ENCODE measurements around the gene HMOX1. TPM values are rescaled to one million over a fixed set of nuclear protein-coding genes. Genes with fewer than 3 reads are reported as not detected.

HMOX1 gene
- total and polyA plus RNA-seq, 12 donors: 15.4 to 578 (median 39.3) TPM

GRCh38 chr22:35354068-35354467 lies 26.8 kb upstream of the HMOX1 start:
- Histone ChIP-seq H3K36me3 (replicated peaks in 1 of 2) (no peaks in the 10 kb centered on the region), H3K27me3 (no peaks in the 10 kb centered on the region), H3K9me3 (replicated peaks in 1 of 3) (no peaks in the 10 kb centered on the region), H3K4me1 (replicated peaks in 1 of 2) (peaks cover 14 to 19% of the 10 kb centered on the region in 2 donors), H3K4me3 (no peak overlapping the region), H3K27ac (no peak overlapping the region)
- intact Hi-C loops (cut with DNase I): loop anchor here in 1 of 2 donors (5.0 kb wide), 2 partner anchors 228 to 268 kb away; no protein-coding TSS in a partner anchor
- DNase-seq: peak in 1 of 7 donors; percentile 48
- 76 to 79% (median 79%) methylated on average over 2 to 4 of the region's 4 CpGs for WGBS, 4 donors
- TF ChIP-seq CTCF (IDR thresholded peaks at IDR 0.05): no peak
- no peak for TF ChIP-seq POLR2A (IDR thresholded peaks at IDR 0.05)

- 66 to 85% (median 72%) methylated on average over 6 of the region's 6 CpGs for WGBS, 4 donors
- intact Hi-C loops (cut with DNase I): no loop called here
- DNase-seq: no peak
- no peak for TF ChIP-seq POLR2A (IDR thresholded peaks at IDR 0.05)
- no peaks in the 10 kb centered on the region for H3K27me3 ChIP-seq
- H3K27ac ChIP-seq: no peak overlapping the region
- no peak overlapping the region for H3K4me3 ChIP-seq
- H3K4me1 ChIP-seq (replicated peaks in 1 of 2): no peaks in the 10 kb centered on the region
- no peaks in the 10 kb centered on the region for H3K9me3 ChIP-seq (replicated peaks in 1 of 3)
- no peaks in the 10 kb centered on the region for H3K36me3 ChIP-seq (replicated peaks in 1 of 2)
Measured at GRCh38 chr22:35357883-35358621, 22.8 kb upstream of the HMOX1 start.

GRCh38 chr22:35359380-35360065 lies 21.4 kb upstream of the HMOX1 start:
- H3K27ac ChIP-seq: no peak overlapping the region
- 88 to 93% (median 92%) methylated on average over 9 of the region's 9 CpGs for WGBS, 4 donors
- no peak overlapping the region for H3K4me3 ChIP-seq
- no peak for TF ChIP-seq POLR2A (IDR thresholded peaks at IDR 0.05)
- no peak for TF ChIP-seq CTCF (IDR thresholded peaks at IDR 0.05)
- no peaks in the 10 kb centered on the region for H3K4me1 ChIP-seq (replicated peaks in 1 of 2)
- no peaks in the 10 kb centered on the region for H3K9me3 ChIP-seq (replicated peaks in 1 of 3)
- intact Hi-C loops (cut with DNase I): no loop called here
- H3K36me3 ChIP-seq (replicated peaks in 1 of 2): no peaks in the 10 kb centered on the region
- no peaks in the 10 kb centered on the region for H3K27me3 ChIP-seq
- DNase-seq: no peak

GRCh38 chr22:35361001-35361558 lies 19.8 kb upstream of the HMOX1 start:
- TF ChIP-seq CTCF (IDR thresholded peaks at IDR 0.05) (no peak), POLR2A (IDR thresholded peaks at IDR 0.05) (no peak)
- Histone ChIP-seq H3K27ac (no peak overlapping the region), H3K4me1 (replicated peaks in 1 of 2) (no peaks in the 10 kb centered on the region), H3K27me3 (no peaks in the 10 kb centered on the region), H3K9me3 (replicated peaks in 1 of 3) (no peaks in the 10 kb centered on the region), H3K4me3 (no peak overlapping the region), H3K36me3 (replicated peaks in 1 of 2) (no peaks in the 10 kb centered on the region)
- intact Hi-C loops (cut with DNase I): no loop called here
- 46 to 82% (median 63%) methylated on average over 4 to 6 of the region's 6 CpGs for WGBS, 4 donors
- no peak for DNase-seq

Measured in adrenal gland (tissue), 12 donors.